Brain microvascular endothelial cell (primary cell): ENCODE results near the gene MARCHF6.
A peak's percentile ranks its signal among the peaks of the same experiment; 100 is the strongest.

ENCODE experiments used
- DNase-seq: peaks from one replicate; pipeline ENCODE4 v3.0.0-alpha.2; 2020
- H3K27ac ChIP-seq: fragments of 250-450 bp; sonication (Bioruptor Pico); 2 replicates; pipeline ENCODE4 v1.5.1; 2020; ENCODE audit warnings: mild to moderate bottlenecking, moderate library complexity
- H3K27me3 ChIP-seq: fragments of 250-450 bp; sonication (Bioruptor Pico); replicated peaks from 2 replicates; pipeline ENCODE4 v1.5.1; 2020; ENCODE audit warnings: mild to moderate bottlenecking
- H3K36me3 ChIP-seq: fragments of 250-450 bp; sonication (Bioruptor Pico); replicated peaks from 2 replicates; pipeline ENCODE4 v1.5.1; 2020; ENCODE audit warnings: mild to moderate bottlenecking
- H3K4me3 ChIP-seq: 2 replicates; pipeline ENCODE4 v1.5.1; 2011; ENCODE audit warnings: low read depth, mild to moderate bottlenecking, control low read depth, low read length, moderate library complexity
- in situ Hi-C: cut with HindIII; loops from 2 replicates; pipeline ENCODE4 v1.10.0; 2017; ENCODE audit warnings: low sequenced_read_pairs, low pct_ligation_motif_present
- TF ChIP-seq, protein P1 (sequence below): IDR thresholded peaks from 2 replicates; pipeline ENCODE4 v1.5.1; 2011; ENCODE audit warnings: low read depth, mild to moderate bottlenecking, moderate library complexity, low read length, control low read depth, inconsistent platforms; ENCODE audit errors: missing control alignments

MARCHF6 gene

DNA sequence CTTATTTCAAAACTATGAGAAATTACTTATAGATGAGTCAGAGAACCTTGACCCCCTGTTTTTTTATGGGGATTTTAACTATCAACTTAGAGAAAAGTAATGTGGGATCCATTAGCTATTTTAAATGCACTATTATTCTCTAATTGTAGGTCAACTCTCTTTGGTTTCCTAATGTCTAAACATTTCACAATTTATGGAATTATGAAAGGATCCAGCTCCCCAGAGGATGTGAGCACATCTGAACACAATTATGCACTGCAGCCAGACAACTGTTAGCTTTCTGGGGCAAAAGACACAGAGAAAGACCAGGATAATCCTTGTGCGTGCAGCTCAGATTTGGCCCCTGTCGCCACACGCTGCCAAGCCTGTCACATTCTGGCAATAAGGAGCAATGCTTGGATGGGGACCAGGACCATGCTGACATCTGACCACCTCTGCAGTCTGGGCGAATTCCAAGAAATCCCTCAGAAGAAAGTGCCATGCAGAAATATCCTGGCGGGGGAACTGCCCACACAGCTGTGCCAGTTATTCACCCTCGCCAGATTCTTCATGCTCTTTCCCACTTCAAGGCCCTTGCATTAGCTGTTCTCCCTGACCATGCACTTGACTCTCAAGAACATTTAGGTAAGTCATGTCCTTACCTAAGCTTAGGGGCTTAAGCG is 23.5 kb upstream of the MARCHF6 start:
- no peak for DNase-seq
- Histone ChIP-seq H3K4me3 (no peak overlapping the region), H3K27ac (no peak overlapping the region), H3K27me3 (no peaks in the 10 kb centered on the region), H3K36me3 (no peaks in the 10 kb centered on the region)
- in situ Hi-C loops = no loop called here
- TF ChIP-seq, protein P1, sequence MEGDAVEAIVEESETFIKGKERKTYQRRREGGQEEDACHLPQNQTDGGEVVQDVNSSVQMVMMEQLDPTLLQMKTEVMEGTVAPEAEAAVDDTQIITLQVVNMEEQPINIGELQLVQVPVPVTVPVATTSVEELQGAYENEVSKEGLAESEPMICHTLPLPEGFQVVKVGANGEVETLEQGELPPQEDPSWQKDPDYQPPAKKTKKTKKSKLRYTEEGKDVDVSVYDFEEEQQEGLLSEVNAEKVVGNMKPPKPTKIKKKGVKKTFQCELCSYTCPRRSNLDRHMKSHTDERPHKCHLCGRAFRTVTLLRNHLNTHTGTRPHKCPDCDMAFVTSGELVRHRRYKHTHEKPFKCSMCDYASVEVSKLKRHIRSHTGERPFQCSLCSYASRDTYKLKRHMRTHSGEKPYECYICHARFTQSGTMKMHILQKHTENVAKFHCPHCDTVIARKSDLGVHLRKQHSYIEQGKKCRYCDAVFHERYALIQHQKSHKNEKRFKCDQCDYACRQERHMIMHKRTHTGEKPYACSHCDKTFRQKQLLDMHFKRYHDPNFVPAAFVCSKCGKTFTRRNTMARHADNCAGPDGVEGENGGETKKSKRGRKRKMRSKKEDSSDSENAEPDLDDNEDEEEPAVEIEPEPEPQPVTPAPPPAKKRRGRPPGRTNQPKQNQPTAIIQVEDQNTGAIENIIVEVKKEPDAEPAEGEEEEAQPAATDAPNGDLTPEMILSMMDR = no peak

- H3K4me3 ChIP-seq = no peak overlapping the region
- H3K27ac ChIP-seq = no peak overlapping the region
- H3K36me3 ChIP-seq = no peaks in the 10 kb centered on the region
- no peaks in the 10 kb centered on the region for H3K27me3 ChIP-seq
- TF ChIP-seq, protein P1 = no peak
- DNase-seq = no peak
- in situ Hi-C loops = no loop called here
These were observed 22.8 kb upstream of the MARCHF6 start for GRCh38 chr5:10330511-10331230.

DNA sequence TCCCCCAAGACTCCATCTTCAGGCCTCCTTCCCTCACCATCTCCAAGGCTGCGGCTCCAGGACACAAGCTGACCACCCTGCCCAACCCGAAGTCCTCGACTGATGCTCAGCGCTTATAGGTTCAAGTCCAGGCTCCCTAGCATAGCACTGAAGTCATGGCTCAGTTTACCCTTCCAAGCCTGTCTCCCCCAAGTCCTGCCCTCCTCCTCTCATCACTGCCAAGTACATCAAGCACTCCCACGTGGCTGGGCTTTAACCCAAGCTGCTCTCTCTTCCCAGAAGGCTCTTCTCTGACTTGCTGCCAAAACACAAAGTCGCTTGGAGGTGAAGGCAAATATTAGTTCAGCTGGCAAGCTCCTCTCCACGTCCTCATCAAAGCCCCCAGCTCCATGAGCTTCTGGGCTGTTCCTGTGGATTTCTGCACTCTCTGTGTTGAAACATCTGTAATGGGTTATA is 22.1 kb upstream of the MARCHF6 start:
- no peak overlapping the region for H3K4me3 ChIP-seq
- DNase-seq = peak; percentile 60
- H3K36me3 ChIP-seq = no peaks in the 10 kb centered on the region
- H3K27ac ChIP-seq = no peak overlapping the region
- H3K27me3 ChIP-seq = no peaks in the 10 kb centered on the region
- in situ Hi-C loops = no loop called here
- TF ChIP-seq, protein P1 = no peak

- no peaks in the 10 kb centered on the region for H3K27me3 ChIP-seq
- in situ Hi-C loops = no loop called here
- no peak for DNase-seq
- H3K27ac ChIP-seq = no peak overlapping the region
- H3K36me3 ChIP-seq = no peaks in the 10 kb centered on the region
- TF ChIP-seq, protein P1 = no peak
- no peak overlapping the region for H3K4me3 ChIP-seq
These were observed 21.2 kb upstream of the MARCHF6 start for GRCh38 chr5:10332301-10332700.

DNA sequence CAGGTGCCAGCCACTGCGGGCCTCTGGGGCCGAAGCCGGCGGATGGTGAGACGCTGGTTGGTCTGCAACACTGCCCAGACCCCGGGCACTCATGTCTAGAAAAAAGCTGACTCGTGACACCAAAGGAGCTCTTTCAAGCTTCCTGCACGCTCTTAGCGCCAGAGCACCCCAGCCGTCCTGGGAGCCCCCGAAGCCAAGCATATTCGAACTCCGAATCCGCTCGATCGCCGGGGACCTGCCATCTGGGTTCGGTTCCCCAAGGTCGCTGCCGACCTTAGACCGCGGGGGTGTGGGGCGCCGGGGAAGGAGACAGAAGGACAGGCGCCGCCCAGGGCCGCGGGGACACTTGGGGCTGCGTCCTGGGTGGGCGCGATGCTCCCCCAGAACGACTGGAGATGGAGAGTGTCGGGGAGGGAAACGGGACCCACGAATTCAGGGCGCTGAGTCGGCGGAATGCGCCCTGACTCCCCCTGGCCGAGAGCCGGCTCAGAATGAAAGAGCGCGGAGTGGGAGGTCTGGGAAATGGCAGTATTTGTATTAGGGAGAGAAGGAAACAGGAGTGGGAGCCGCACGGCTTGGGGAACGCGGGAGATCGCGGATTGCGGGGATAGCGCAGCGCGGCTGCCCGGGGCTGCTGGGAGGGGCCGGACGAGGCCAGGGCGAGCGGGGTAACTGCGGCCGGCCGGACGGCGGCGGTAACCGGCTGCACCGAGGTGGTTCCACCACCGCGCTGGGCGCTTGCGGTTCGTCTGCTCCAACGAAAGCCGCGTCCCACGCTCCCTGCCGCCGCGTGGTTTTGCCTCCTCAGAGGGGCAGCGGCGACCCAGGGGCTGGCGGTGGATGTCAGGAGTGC is 20.1 kb upstream of the MARCHF6 start:
- DNase-seq = no peak
- Histone ChIP-seq H3K27ac (no peak overlapping the region), H3K4me3 (peak overlapping the region; percentile 69), H3K27me3 (no peaks in the 10 kb centered on the region), H3K36me3 (no peaks in the 10 kb centered on the region)
- TF ChIP-seq, protein P1 = no peak
- in situ Hi-C loops = no loop called here
